Neural progenitor cell (in vitro differentiated cells): ENCODE data around the gene CADPS. TPM values are rescaled to one million over a fixed set of nuclear protein-coding genes. Genes with fewer than 3 reads are reported as not detected.

Experiments
- DNase-seq: peaks from one replicate; pipeline ENCODE4 v3.0.0-alpha.2; 2016; ENCODE audit warnings: low spot score
- H2AFZ ChIP-seq: fragments of 200-600 bp; sonication (generic); replicated peaks from 2 replicates; pipeline ENCODE4 v1.6.1; 2016; ENCODE audit warnings: antibody characterized with exemption
- H3F3A ChIP-seq: fragments of 200-600 bp; sonication (generic); 2 replicates; pipeline ENCODE4 v1.6.1; 2016; ENCODE audit warnings: antibody characterized with exemption, low read depth
- H3K27ac ChIP-seq: fragments of 200-600 bp; sonication (generic); 2 replicates; pipeline ENCODE4 v1.5.1; 2016; ENCODE audit warnings: mild to moderate bottlenecking
- H3K27me3 ChIP-seq: fragments of 200-600 bp; sonication (generic); 2 replicates; pipeline ENCODE4 v1.6.1; 2016; ENCODE audit warnings: mild to moderate bottlenecking, moderate library complexity
- H3K36me3 ChIP-seq: fragments of 200-600 bp; sonication (generic); 2 replicates; pipeline ENCODE4 v1.5.1; 2016
- H3K4me1 ChIP-seq: fragments of 200-600 bp; sonication (generic); 2 replicates; pipeline ENCODE4 v1.6.1; 2016; ENCODE audit warnings: mixed run types
- H3K4me2 ChIP-seq: fragments of 200-600 bp; sonication (generic); 2 replicates; pipeline ENCODE4 v1.6.1; 2016
- H3K4me3 ChIP-seq: fragments of 200-600 bp; sonication (generic); 2 replicates; pipeline ENCODE4 v1.5.1; 2016
- H3K79me2 ChIP-seq: fragments of 200-600 bp; sonication (generic); 2 replicates; pipeline ENCODE4 v1.6.1; 2016; ENCODE audit warnings: low read depth
- H3K9ac ChIP-seq: fragments of 200-600 bp; sonication (generic); 2 replicates; pipeline ENCODE4 v1.6.1; 2016
- H3K9me3 ChIP-seq: fragments of 200-600 bp; sonication (generic); 2 replicates; pipeline ENCODE4 v1.5.1; 2016; ENCODE audit warnings: low read depth
- H4K20me1 ChIP-seq: fragments of 200-600 bp; sonication (generic); 2 replicates; pipeline ENCODE4 v1.6.1; 2016; ENCODE audit warnings: low read depth
- H3K27ac Mint-ChIP-seq: 3 replicates; pipeline ENCODE4 v1.8.0; 2021; ENCODE audit warnings: mixed read lengths
- H3K27me3 Mint-ChIP-seq: 2 replicates; pipeline ENCODE4 v1.8.0; 2022; ENCODE audit warnings: low read depth, mild to moderate bottlenecking, inconsistent platforms, moderate library complexity, mixed read lengths; ENCODE audit not compliant: insufficient read depth
- H3K36me3 Mint-ChIP-seq: 3 replicates; pipeline ENCODE4 v1.8.0; 2021; ENCODE audit warnings: mixed read lengths
- H3K4me1 Mint-ChIP-seq: 3 replicates; pipeline ENCODE4 v1.8.0; 2021; ENCODE audit warnings: mixed read lengths
- H3K4me3 Mint-ChIP-seq: 3 replicates; pipeline ENCODE4 v1.8.0; 2021; ENCODE audit warnings: mild to moderate bottlenecking, moderate library complexity, mixed read lengths
- H3K9me3 Mint-ChIP-seq: 3 replicates; pipeline ENCODE4 v1.8.0; 2020; ENCODE audit warnings: mixed read lengths
- CTCF ChIP-seq: fragments of 200-600 bp; sonication (generic); IDR thresholded peaks from 2 replicates; pipeline ENCODE4 v1.5.1; 2017; ENCODE audit warnings: antibody characterized with exemption, mild to moderate bottlenecking
- EZH2 ChIP-seq: fragments of 200-600 bp; sonication (generic); IDR thresholded peaks from 2 replicates; pipeline ENCODE4 v1.6.1; 2017; ENCODE audit warnings: antibody characterized with exemption, mild to moderate bottlenecking, moderate library complexity
- EZH2phosphoT487 ChIP-seq: fragments of 200-600 bp; sonication (generic); IDR thresholded peaks from 2 replicates; pipeline ENCODE4 v1.6.1; 2017; ENCODE audit warnings: antibody characterized with exemption
- total RNA-seq: library from RNA; depleted of rRNA; stranded (reverse); fragments of >200 nt; gene quantifications from 2 replicates; pipeline ENCODE4 v1.2.3, GENCODE V29; 2015; ENCODE audit warnings: low replicate concordance

CADPS gene
- total RNA-seq, 1 donor from 2014 or later, result 17.3 TPM

DNA sequence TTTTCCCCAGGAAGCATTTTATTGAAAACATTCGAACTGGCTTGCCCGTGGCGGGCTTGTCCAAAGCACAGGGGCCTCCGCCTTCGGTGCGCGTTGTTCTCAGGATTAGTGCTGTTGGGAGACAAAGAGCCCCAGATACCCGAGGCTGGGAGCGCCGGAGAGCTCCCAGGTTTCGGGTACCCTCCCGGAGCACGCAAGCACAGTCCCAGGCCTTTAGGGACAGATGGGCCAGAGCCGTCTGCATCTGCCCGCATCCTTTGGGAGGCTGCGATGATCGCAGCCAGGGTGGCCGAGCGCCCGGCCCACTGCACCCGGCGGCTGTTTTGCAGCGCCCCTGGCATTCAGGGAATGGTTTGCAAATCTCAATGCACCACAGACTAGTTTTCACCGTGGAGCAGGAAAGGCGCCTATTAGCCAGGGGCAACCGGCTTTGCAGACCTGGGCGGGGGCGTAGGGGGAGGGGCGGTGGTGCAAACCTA, 496.9 kb downstream of the CADPS start:
- Mint-ChIP-seq H3K36me3 (peaks cover 2% of the 10 kb centered on the region), H3K4me1 (peaks cover 42% of the 10 kb centered on the region), H3K9me3 (peaks cover 6% of the 10 kb centered on the region), H3K27ac (peak overlapping the region; percentile 95), H3K27me3 (peaks cover 83% of the 10 kb centered on the region), H3K4me3 (peak overlapping the region; percentile 81)
- H4K20me1 ChIP-seq, result peaks cover 80% of the 10 kb centered on the region
- peaks cover 57% of the 10 kb centered on the region for H3K4me1 ChIP-seq
- H2AFZ ChIP-seq, result no peak overlapping the region
- H3K9me3 ChIP-seq, result no peaks in the 10 kb centered on the region
- peak overlapping the region; percentile 70 for H3K4me2 ChIP-seq
- peak; percentile 92 for DNase-seq
- H3K27me3 ChIP-seq, result peaks cover 100% of the 10 kb centered on the region
- H3K36me3 ChIP-seq, result no peaks in the 10 kb centered on the region
- peaks cover 70% of the 10 kb centered on the region for H3F3A ChIP-seq
- no peak overlapping the region for H3K27ac ChIP-seq
- H3K9ac ChIP-seq, result no peak overlapping the region
- no peaks in the 10 kb centered on the region for H3K79me2 ChIP-seq
- TF ChIP-seq CTCF (no peak), EZH2 (peak; percentile 13)
- peak overlapping the region; percentile 35 for H3K4me3 ChIP-seq

DNA sequence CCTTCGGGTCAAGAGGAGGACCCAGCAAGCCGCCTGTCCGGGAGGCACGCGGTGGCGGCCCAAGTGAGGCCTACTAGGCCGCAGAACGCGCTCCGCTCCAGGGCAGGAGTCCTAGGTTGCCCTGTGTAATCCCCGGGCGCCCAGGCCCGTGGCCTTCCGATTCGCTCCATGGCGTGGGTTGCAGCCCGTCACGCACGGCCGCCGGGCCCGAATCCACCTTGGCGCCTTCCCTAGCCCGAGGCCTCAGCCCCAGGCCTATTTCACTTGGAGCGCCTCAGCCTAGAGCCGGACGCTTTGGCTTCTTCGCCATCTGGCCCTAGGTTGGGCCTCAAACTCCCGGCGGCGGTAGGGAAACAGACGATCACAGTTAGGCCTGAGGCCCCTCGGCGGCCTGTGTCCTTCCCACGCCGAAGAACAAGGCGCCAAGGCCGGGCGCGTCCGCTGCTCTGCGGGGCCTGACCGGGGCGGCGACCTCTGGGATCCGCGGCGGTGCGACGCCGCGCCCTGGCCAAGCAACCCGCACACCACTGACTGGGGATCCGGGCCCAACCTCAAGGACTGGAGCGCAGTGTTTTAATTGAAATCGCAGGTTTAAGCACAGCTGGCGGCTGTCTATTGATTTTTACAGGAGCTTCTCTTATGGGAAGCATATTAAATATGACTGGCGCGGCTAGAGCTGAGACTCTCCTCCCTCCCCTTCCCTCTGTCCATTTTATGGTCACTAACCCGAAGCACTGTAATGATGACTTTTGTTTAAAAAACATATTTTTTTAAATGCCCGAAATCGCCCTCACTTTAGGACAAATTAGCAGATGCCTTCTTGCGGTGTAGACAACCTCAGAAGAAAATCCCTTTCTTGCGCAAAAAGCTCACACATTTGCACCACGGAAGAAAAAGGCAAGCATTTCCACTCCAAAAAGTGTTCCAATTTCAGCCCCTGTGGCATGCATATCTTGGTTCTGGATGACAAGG, 498.0 kb downstream of the CADPS start:
- H3K4me1 Mint-ChIP-seq, result peaks cover 42% of the 10 kb centered on the region
- peaks cover 100% of the 10 kb centered on the region for H3K27me3 ChIP-seq
- H3K4me3 Mint-ChIP-seq, result peak overlapping the region; percentile 56
- no peaks in the 10 kb centered on the region for H3K9me3 ChIP-seq
- peaks cover 82% of the 10 kb centered on the region for H3K27me3 Mint-ChIP-seq
- peaks cover 66% of the 10 kb centered on the region for H3K4me1 ChIP-seq
- peaks cover 83% of the 10 kb centered on the region for H4K20me1 ChIP-seq
- no peaks in the 10 kb centered on the region for H3K79me2 ChIP-seq
- H3K9ac ChIP-seq, result no peak overlapping the region
- peak overlapping the region; percentile 70 for H3K4me2 ChIP-seq
- H3K36me3 ChIP-seq, result no peaks in the 10 kb centered on the region
- peaks cover 6% of the 10 kb centered on the region for H3K9me3 Mint-ChIP-seq
- H3K27ac ChIP-seq, result no peak overlapping the region
- DNase-seq, result peak; percentile 59
- peak; percentile 92 for TF ChIP-seq EZH2phosphoT487
- no peak for TF ChIP-seq CTCF
- peak; percentile 94 for TF ChIP-seq EZH2
- peaks cover 2% of the 10 kb centered on the region for H3K36me3 Mint-ChIP-seq
- H3K27ac Mint-ChIP-seq, result no peak overlapping the region
- H3F3A ChIP-seq, result peaks cover 79% of the 10 kb centered on the region
- no peak overlapping the region for H2AFZ ChIP-seq
- H3K4me3 ChIP-seq, result no peak overlapping the region

DNA sequence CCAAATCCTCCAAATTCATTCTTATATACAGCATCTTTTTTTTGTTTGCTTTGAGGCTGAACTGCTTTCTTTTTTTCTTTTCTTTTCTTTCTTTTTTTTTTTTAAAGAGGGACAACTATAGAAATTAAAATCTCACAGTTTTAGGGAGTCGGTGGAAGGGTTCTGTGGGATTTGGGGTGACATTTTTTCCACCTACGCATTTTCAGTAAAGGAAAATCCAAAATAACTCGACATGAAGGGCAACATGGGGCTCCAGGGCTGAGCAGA, 498.8 kb downstream of the CADPS start:
- Histone ChIP-seq H3K27me3 (peaks cover 100% of the 10 kb centered on the region), H3K79me2 (no peaks in the 10 kb centered on the region), H2AFZ (no peak overlapping the region), H3K4me2 (peak overlapping the region; percentile 81), H3K4me3 (no peak overlapping the region), H3K36me3 (no peaks in the 10 kb centered on the region), H3K27ac (no peak overlapping the region), H3K4me1 (peaks cover 70% of the 10 kb centered on the region), H3F3A (peaks cover 87% of the 10 kb centered on the region), H3K9me3 (no peaks in the 10 kb centered on the region), H3K9ac (no peak overlapping the region), H4K20me1 (peaks cover 91% of the 10 kb centered on the region)
- no peak for DNase-seq
- peaks cover 81% of the 10 kb centered on the region for H3K27me3 Mint-ChIP-seq
- peaks cover 5% of the 10 kb centered on the region for H3K9me3 Mint-ChIP-seq
- H3K36me3 Mint-ChIP-seq, result peaks cover 2% of the 10 kb centered on the region
- no peak overlapping the region for H3K4me3 Mint-ChIP-seq
- TF ChIP-seq CTCF, result no peak
- TF ChIP-seq EZH2, result no peak
- no peak for TF ChIP-seq EZH2phosphoT487
- H3K4me1 Mint-ChIP-seq, result peaks cover 44% of the 10 kb centered on the region
- no peak overlapping the region for H3K27ac Mint-ChIP-seq
